Measurements from ENCODE around the gene PAWR. TPM values are rescaled to one million over a fixed set of nuclear protein-coding genes. Genes with fewer than 3 reads are reported as not detected.
"Not testable (repeated sequence)": the region's sequence is repeated elsewhere in the genome, so short reads cannot be mapped to it uniquely, and the experiment has no call there.

Gene PAWR
- total RNA-seq, 1 experiment from 2014 or later: 109 TPM

GRCh38 chr12:79655036-79655435 is 35.7 kb downstream of the PAWR start:
- no peak for DNase-seq (ENCODE audit: extremely low read depth, low read depth)

- no peak for DNase-seq (ENCODE audit: extremely low read depth, low read depth)
These were observed 38.2 kb downstream of the PAWR start for GRCh38 chr12:79652521-79652920.

- no peak for DNase-seq (ENCODE audit: extremely low read depth, low read depth)
These were observed 40.3 kb downstream of the PAWR start for GRCh38 chr12:79650440-79650839.

GRCh38 chr12:79648881-79649280 is 41.9 kb downstream of the PAWR start:
- DNase-seq (ENCODE audit: extremely low read depth, low read depth): no peak

GRCh38 chr12:79646843-79647242 is 43.9 kb downstream of the PAWR start:
- DNase-seq (ENCODE audit: extremely low read depth, low read depth): not testable (repeated sequence)

GRCh38 chr12:79645235-79645630 is 45.5 kb downstream of the PAWR start:
- DNase-seq (ENCODE audit: extremely low read depth, low read depth): no peak

- DNase-seq (ENCODE audit: extremely low read depth, low read depth): no peak
These were observed 46.2 kb downstream of the PAWR start for GRCh38 chr12:79644274-79645234.

- no peak for DNase-seq (ENCODE audit: extremely low read depth, low read depth)
These were observed 46.9 kb downstream of the PAWR start for GRCh38 chr12:79643821-79644220.

GRCh38 chr12:79638490-79638889 is 52.3 kb downstream of the PAWR start:
- DNase-seq (ENCODE audit: extremely low read depth, low read depth): no peak

- DNase-seq (ENCODE audit: extremely low read depth, low read depth): no peak
These were observed 53.7 kb downstream of the PAWR start for GRCh38 chr12:79637093-79637492.

GRCh38 chr12:79635676-79636075 is 55.1 kb downstream of the PAWR start:
- DNase-seq (ENCODE audit: extremely low read depth, low read depth): peak; percentile 62

- no peak for DNase-seq (ENCODE audit: extremely low read depth, low read depth)
These were observed 55.8 kb downstream of the PAWR start for GRCh38 chr12:79634957-79635471.

- no peak for DNase-seq (ENCODE audit: extremely low read depth, low read depth)
These were observed 61.2 kb downstream of the PAWR start for GRCh38 chr12:79629561-79629960.

GRCh38 chr12:79626735-79627134 is 64.0 kb downstream of the PAWR start:
- not testable (repeated sequence) for DNase-seq (ENCODE audit: extremely low read depth, low read depth)

- DNase-seq (ENCODE audit: extremely low read depth, low read depth): no peak
These were observed 66.4 kb downstream of the PAWR start for GRCh38 chr12:79624378-79624777.

GRCh38 chr12:79619872-79620562 is 70.7 kb downstream of the PAWR start:
- DNase-seq (ENCODE audit: extremely low read depth, low read depth): no peak

- DNase-seq (ENCODE audit: extremely low read depth, low read depth): no peak
These were observed 71.8 kb downstream of the PAWR start for GRCh38 chr12:79618848-79619404.

- no peak for DNase-seq (ENCODE audit: extremely low read depth, low read depth)
These were observed 73.1 kb downstream of the PAWR start for GRCh38 chr12:79617696-79618095.

- no peak for DNase-seq (ENCODE audit: extremely low read depth, low read depth)
These were observed 74.9 kb downstream of the PAWR start for GRCh38 chr12:79615596-79616560.

- no peak for DNase-seq (ENCODE audit: extremely low read depth, low read depth)
These were observed 76.0 kb downstream of the PAWR start for GRCh38 chr12:79614730-79615129.
